HG03442 (cell line): ENCODE data around the gene TMEM164.

Experiments
- ATAC-seq: cut with Tn5 transposase; IDR thresholded peaks from one replicate; pipeline ENCODE4 v1.9.1; 2021; ENCODE audit warnings: mild to moderate bottlenecking, moderate library complexity; ENCODE audit not compliant: unreplicated experiment

The TMEM164 gene

DNA sequence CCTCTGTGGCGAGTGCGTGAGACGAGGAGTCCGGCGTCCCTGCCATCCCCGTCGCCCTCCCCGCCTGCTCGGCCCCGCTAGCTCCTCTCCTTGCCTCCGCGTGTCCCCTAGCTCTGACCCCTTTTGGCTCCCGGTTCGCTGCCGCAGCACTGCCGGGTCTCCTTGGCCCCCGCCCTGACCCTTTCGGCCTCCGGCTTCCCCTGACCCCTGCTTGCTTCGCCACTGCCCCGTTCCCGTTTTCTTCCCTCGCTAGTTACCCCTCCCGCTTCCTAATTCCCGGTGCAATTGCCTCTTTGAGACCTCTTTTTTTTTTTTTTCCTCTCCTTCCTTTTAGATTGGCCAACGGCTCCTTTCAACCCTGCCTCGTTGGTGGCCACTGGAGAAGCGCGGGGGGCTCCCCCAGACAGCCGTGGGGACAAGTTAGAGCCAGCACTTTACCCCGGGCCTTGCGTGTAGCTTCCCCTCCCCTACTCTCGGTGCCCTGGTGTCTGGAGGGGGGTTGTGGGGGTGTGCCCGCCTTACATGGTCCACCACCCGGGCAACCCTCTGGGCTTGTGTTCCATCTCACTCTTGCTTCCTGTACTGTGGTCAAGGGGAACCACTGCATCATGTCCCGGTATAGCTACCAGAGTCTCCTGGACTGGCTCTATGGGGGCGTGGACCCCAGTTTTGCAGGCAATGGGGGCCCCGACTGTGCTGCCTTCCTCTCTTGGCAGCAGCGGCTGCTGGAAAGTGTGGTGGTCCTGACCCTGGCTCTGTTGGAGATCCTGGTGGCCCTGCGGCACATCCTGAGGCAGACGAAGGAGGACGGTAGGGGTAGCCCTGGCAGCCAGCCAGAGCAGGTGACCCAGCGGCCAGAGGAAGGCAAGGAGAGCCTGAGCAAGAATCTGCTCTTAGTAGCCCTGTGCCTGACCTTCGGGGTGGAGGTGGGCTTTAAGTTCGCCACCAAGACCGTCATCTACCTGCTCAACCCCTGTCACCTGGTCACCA, 548 bp downstream of the TMEM164 start:
- peak; percentile 6 for ATAC-seq

DNA sequence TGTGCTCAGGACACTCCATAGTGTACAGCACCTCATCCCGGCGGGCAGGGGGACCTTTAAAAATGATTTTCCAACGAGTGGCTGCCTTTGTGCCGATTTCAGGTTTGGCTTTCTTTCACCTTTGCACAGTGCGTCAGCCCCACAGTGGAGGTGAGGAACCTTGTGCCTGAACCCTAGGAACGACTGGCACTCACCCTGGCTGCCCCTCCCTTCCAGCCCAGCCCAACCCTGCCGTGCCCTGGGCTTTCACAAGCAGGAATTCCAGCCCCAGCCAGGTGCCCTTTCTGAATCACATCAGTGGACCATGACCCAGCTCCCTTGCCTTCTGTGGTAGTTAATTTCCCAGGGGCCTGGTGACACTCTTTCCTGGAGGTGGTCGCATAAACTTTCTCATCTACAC, 1.3 kb downstream of the TMEM164 start:
- no peak for ATAC-seq

DNA sequence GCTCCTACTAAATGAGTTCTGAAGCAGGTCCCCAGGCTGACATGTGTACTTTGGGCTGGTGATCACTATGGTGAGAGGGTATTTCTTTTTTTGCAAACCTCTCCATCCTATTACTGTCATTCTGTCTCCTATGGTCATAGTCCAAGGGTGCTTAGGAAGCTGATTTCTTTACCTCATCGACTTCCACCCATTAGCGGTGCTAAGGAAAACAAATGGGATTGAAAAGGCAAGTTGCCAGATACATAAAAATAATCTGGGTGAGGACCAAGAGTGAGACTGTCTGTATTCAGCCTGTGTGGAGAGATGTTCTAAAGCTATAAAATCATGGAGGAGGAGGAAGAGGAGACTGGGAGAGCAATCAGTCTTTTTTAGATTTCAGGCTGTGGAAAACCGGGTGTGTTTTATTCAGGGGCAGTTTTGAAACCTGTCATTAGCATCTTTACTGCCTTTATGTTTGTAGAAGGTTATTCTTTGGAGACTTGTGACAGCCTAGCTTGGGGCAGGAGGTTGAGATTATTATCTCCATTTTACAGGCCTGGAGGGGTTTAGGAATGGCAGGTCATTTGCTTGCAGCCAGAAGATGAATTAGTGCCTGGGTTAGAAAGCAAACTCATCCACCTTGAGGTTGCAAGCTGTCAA, 1.9 kb downstream of the TMEM164 start:
- no peak for ATAC-seq

DNA sequence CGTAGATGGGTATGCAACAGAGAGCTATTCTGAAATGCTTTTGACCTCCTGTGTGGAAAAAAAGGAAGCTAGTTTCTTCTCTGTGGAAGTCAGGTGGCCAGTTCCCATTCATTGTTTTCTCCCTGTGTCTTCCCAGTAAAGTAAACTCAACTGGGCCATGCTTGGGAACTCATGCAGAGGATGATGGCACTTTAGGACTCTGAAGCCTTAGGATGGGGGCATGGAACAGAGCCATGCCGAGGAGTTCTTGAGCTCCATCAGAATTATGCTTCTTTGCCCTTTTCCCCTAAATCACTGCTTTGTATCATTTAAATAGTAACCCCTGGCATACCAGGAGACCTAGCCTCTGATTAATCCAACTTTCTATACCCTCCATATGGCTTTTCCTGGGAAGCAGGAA, 3.2 kb downstream of the TMEM164 start:
- no peak for ATAC-seq

DNA sequence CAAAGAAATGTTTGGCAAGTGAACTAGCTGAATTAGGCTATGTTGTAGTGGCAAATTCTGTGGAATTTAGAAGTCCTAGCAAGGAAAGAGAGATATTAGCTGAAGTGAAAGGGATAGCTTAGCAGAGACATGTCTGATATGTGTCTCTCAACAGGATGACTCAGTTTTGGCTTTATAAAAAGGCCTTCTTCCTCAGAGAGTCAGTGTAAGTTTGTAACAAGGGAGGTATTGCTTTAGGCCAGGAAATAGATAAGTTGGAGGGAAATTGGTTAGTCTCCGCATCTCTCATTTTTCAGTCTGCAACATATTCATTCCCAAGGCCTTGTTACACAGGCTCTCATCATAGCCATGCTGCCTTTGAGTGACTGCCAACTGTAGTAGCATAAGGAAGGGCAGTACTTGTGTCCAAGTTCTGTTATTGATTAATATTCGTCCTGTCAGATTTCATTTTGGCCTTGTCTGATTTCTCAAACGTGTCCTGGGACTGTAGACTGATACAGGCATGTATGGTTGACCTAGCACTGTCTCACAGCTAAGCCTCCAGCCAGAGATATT, 4.0 kb downstream of the TMEM164 start:
- ATAC-seq = no peak

DNA sequence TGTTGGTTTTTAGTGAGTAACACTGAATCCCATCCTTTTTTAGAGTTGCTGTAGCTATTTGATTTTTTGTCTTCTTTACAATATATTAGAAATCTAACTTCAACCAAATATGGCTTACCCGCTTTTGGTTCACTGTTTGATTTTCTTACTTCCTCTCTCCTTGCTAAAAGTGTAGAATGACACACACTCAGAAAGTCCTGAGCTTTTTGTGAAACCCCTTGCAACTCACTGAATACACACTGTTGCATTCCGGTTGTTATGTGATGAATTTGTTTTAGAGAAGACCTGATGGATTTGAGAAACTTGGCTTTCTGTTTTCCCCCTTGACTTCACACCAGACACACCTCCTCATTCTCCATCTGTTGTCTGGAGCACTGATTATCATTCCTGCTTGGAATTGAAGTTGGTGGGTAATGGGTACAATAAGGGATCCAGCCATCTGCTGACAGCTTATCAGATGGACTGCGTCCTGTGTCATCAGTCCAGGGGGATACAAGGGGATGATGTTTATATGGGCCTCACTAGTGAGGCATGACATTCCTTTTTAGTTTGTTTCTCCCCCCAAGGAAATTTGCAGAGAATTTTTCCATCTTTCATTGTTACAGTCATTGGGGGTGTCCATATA, 5.2 kb downstream of the TMEM164 start:
- ATAC-seq = no peak

DNA sequence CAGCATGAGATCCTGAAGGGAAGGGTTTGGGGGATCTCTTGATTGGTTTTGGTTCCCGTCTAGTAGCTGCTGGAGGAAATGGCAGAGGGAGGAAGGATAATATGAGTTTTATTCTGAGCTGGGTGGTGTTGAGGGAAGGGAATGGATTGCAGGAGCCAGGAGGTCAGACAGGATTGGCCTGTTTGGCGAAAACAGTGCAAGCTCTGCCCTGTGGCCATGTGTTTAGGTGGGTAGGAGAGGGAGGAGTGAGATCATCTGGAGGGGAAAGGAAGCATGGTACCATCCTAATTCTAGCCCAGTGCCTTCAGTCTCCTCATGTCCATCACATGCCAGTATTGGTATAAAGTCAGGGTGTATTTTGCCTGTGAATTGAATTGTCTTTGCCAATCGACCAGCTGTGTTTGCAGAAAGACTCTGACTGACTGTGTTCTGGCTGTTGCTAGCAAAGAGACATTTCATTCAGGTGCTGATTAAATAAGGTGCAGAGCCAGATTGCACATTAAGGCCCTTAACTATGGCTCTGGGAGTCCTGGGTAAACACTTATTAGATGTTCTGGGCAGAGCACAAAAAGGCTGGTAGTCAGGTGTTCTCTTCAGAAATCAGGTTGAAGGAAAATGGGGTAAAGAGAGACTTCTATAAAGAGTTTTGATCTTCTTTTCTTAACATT, 10.0 kb downstream of the TMEM164 start:
- no peak for ATAC-seq

DNA sequence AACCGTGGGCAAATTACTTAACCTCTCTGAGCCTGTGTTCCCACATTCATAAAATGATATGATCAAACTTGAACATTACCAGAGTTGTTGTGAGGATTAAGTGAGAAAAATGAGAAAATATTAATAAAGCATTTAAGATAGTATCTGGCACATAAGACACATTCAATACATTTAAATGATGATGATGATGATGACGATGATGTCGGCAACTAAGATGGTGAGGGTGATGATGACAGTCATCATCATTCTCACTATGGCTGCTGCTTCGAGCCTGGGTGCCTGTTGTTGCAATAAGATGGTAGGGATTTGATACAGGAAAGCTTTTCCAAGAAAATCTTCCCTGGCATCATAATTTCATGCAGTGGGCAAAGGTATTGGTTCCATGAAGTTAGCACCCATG, 11.1 kb downstream of the TMEM164 start:
- ATAC-seq = no peak

DNA sequence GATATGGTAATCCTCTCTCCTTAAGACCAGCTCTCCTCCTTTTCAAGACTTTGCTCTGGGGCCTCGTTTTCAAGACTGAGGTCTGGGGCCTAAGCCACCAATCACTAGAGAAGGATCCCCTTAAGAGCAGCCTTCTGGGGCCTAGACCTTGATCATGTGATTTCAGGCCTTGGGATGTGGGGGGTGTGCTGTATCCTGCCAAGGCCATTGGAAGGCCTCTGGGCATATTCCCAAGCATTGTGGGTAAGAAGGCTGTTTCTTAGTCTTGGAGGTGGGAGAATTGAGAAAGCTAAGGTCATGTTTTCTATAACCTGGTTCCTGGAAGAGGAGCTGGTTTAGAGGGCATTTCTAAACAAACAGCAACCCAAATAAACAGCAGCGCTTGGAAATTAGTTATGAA, 12.1 kb downstream of the TMEM164 start:
- no peak for ATAC-seq

DNA sequence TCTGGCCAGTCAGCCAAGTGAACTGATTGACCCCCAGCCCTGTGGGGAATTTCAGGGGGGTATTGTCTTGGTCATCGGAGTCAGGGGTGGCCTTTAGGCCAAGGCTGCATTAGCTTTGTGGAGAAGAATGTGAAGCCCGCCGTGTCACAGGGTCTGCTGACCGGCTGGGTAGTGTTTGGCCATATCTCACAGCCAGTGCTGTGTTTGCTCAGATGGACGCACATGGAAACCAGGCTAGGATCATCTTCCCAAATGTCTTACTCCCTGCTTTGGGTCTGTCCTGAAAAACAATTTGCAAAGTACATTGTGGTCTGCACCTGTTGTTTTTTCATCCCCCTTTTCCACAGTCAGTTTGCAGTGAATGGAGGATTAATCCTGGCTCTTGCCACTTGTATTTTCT, 13.0 kb downstream of the TMEM164 start:
- no peak for ATAC-seq

DNA sequence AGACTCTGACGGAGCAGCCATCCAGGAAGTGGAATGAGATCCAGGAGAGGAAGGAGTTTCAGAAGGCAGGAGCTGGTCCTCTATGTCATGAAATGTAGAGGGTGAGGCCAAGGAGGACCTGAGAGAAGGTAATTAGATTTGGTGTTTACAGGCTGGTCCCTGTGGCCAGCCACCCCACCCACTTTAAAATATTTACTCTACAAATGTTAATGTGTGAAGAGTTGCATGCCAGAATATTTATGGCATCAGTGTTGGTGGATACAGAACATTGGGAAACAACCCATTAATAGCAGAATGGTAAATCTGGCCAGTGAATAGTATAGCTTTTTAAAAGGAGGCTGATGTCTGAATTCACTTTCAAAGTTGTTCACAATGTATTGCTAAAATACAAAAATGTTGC, 17.6 kb downstream of the TMEM164 start:
- no peak for ATAC-seq

DNA sequence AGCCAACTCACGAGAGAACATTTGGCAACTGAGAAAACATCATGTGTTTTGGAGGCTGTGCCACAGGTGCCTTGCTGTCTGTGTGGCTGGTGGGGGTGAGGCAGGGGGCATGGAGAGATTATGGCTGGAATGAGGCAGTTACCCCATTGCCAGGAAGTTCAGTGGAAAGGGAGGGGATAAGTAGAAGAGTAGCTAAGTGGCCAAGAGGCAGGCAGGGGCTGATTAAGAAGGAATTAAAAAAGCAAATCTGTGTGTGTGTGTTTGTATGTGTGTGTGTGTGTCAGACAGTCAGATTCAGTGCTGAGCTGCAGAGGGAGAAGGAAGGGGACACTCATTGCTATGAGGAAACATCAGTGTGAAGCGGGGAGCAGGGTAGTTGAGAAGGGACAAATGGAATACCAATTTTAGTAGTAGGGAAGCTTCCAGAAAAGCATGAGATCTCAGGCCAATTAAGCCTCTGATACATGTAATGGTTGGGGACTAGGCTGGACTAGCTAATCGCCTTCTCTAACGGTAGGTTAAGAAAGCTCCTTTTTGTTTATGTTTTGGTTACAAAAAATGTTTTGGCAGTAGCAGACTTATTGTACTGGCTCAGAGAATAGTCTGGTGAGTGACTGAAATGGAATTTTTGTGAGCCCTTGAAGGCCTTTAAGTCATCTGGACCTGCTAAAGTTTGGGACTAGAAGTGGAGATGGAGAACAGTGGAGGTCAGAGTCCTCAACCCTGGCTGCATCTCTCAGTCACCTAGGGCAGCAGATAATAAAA, 18.5 kb downstream of the TMEM164 start:
- no peak for ATAC-seq

DNA sequence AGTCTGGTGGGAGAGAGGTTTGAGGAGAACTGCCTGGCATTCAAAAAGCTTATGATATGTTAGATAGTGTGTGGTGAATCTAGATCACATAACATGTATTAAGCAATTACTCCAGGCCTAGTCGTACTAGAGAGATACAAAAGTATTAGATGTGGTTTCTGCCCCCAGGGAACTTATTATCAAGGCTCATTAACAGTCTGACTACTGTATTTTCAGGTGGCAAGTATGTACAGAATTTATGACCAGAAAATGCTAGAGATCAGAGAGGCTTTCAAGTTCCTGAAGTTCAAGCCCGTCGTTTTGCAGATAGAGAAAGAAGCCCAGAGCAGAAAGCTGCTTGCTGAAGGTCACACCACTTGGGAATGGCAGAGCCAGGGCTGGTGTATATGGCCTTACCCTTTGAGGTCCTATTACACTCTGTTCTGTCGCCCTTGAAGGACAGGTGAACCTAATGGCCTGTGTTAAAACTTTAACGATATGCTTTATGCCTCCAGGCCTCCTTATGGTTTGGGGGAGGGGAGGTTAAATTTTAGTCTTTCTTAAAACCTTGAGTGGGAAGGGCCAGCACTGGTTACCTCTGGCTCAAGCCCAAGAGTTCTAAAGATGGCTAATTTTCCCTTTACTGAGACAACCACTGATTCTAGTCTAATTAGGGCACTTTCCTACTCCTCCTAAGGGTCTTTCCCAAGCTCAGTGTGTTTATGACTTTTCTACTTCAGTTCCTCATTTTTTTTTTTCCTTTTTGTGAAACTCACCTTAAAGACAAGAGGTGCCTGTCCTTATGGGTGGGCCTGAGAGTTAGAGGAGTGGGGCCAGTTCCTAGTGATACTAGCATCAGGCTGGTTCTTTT, 19.9 kb downstream of the TMEM164 start:
- ATAC-seq = no peak

DNA sequence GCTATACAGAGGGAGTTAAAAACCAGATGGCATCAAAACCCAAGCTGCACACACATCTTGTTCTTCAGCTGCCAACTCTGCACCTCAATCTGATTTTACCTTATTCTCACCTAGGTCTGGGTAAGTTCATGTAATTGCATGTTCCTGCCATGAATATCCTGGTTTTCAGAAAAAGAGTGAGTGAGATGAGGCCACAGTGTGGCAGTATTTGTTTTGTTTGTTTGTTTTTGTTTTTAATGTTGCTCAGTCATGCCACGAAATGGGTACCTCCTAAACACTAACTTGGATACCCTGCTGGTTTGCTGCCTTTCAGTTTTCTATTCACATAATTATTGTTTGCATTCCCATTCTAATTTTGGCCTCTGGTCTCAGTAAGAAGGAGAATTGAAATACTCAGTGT, 22.5 kb downstream of the TMEM164 start:
- no peak for ATAC-seq

DNA sequence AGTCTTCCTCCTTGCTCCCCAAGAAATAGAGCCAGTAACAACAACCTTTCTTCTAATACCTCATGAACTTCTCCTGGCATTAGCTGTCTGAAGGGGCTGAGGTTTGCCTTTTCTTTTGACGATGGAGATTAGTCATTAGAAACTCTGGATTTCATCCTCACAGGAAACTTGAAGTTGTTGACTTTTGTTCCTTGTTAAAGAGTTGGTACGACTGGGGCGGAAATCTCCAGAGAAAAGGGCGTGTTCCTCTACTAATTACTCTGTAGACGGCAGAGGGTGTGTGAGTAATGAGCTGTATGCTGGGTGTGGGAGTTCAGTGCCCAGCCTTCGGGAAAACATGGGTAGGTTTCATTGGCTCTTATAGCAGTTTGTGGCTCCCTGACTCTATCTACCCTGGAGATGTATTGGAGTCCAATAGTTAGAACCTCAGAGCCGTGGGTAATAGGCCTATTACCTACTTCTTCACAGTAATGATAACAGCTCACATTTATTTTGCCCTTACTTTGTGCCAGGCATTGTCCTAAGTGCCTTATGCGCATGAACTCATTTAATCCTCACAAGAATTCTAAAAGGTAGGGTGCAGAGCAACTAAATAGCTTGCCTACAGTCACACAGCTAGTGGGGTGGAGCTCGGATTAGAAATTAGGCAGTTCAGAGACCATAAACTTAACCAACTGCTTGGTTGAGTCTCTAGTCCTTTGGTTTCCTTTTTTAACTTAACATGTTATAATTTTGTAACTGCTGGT, 23.4 kb downstream of the TMEM164 start:
- no peak for ATAC-seq

DNA sequence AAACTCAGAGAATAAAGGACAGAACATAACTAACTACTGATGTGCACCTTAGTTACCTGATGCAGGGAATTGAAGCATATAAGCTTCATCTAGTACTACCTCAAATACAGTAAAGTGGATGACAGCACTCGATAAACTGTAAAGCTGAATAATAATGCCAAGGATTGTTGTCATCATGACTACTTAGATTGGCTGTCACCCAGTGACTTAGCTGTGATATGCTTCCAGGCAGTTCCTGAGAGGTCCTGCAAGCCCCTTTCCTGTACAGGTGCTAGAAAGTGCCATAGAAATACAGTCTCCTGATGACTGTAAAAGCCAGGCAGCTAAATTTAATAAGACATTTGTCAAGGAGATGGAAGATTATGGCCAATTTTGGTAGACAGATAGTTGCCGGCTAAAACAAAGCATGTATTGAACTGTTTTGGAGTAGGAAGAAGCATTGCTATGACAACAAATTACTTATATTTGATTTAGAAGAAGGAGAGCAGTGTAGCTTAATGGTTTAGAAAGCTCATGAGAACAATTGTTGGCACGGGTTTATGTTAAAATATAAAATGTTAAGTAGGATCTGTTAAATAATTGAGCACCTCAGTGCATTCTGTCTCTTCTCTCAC, 29.7 kb downstream of the TMEM164 start:
- ATAC-seq = no peak

DNA sequence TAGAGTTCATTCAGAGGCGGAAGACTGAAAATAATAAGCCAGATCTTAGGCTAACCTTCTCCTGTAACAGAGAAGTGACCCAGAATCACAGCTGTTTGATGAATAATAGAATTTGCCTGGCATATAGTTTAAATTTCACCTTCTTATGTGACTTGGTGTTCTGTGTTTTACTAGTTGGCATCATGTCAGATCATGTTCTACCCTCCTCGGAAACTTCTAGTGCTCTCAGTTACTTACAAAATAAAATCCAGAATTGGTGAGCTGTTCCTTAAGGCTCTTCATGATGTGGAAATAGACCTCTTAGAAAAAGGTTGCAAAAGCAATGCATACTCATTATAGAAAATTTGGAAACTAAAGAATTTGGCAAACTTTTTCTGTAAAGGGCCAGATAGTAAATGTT, 31.1 kb downstream of the TMEM164 start:
- ATAC-seq = no peak
